Effector memory CD8-positive, alpha-beta T cell (primary cell): ENCODE data around the gene OCEL1.

Experiments
- ATAC-seq: fragments of 150-1000 bp; cut with Tn5 transposase; replicated peaks from 2 replicates; pipeline ENCODE4 v1.10.0; 2021; ENCODE audit warnings: mild to moderate bottlenecking, moderate library complexity
- DNase-seq, 3 experiments: peaks; one replicate each; pipeline ENCODE4 v3.0.0; 2021
- H3K27ac Mint-ChIP-seq, 2 donors: one replicate each; pipeline ENCODE4 v1.8.0; 2022; ENCODE audit warnings: mild to moderate bottlenecking in 2 of 2, mixed read lengths in 2 of 2, moderate library complexity in 2 of 2
- H3K27me3 Mint-ChIP-seq, 2 donors: one replicate each; pipeline ENCODE4 v1.8.0; 2022; ENCODE audit warnings: mixed read lengths in 2 of 2
- H3K36me3 Mint-ChIP-seq: one replicate; pipeline ENCODE4 v1.8.0; 2022; ENCODE audit warnings: mild to moderate bottlenecking, moderate library complexity, mixed read lengths; ENCODE audit not compliant: insufficient read depth
- H3K4me1 Mint-ChIP-seq, 2 donors: one replicate each; pipeline ENCODE4 v1.8.0; 2022; ENCODE audit warnings: low read depth in 2 of 2, mixed read lengths in 2 of 2
- H3K4me3 Mint-ChIP-seq, 2 donors: one replicate each; pipeline ENCODE4 v1.8.0; 2022; ENCODE audit warnings: mild to moderate bottlenecking in 2 of 2, mixed read lengths in 2 of 2, moderate library complexity in 2 of 2
- H3K9me3 Mint-ChIP-seq, 2 donors: one replicate each; pipeline ENCODE4 v1.8.0; 2022; ENCODE audit warnings: mixed read lengths in 2 of 2

The OCEL1 gene

DNA sequence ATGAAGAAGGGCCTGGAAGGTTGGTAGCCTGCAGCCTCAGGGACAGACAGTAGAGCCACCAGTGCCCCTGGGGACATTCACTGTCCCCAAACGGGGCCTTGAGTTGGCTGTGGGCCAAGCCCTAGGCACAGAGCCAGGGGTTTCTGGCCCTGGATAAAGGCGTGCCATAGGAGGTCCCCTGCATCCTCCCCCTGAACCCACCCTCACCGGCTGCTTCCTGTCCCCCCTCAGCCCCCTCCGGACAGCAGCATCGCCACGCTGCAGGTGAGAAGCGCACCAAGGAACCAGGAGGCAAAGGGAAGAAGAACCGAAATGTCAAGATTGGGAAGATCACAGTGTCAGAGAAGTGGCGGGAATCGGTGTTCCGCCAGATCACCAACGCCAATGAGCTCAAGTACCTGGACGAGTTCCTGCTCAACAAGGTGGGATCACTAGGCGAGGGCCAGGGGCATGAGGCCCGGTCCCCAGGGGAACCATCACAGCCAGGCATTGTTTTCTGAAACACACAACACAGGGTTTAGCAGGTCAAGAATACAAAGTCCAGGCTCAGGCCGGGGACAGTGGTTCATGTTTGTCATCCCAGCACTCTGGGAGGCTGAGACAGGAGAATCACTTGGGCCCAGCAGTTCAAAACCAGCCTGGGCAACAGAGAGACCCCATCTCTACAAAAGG lies 25.5 kb upstream of the OCEL1 start:
- no peaks in the 10 kb centered on the region for H3K9me3 Mint-ChIP-seq
- no peaks in the 10 kb centered on the region for H3K27me3 Mint-ChIP-seq
- peaks cover 2 to 4% of the 10 kb centered on the region in 2 donors for H3K4me1 Mint-ChIP-seq
- DNase-seq: no peak
- H3K27ac Mint-ChIP-seq: peak overlapping the region in 1 of 2 donors; percentile 68
- no peak for ATAC-seq
- no peak overlapping the region for H3K4me3 Mint-ChIP-seq
- peaks cover 88% of the 10 kb centered on the region for H3K36me3 Mint-ChIP-seq

DNA sequence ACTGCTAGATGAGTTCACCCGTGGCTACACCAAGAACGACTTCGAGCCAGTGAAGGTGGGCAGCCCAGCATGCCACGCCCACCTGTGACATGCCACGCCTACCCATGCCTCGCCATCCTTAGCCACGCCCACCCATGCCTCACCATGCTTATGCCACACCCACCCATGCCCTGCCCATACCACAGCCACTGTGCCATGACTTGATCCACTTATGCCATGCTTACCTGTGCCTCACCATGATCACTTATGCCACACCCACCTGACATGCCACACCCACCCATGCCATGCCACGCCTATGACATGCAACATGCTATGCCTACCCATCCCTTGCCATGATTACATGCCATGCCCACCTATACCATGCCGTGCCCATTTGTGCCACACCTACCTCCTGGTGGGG lies 23.8 kb upstream of the OCEL1 start:
- H3K36me3 Mint-ChIP-seq: peaks cover 92% of the 10 kb centered on the region
- H3K4me1 Mint-ChIP-seq: peaks cover 0 to 2% of the 10 kb centered on the region in 2 donors
- no peaks in the 10 kb centered on the region for H3K9me3 Mint-ChIP-seq
- H3K27me3 Mint-ChIP-seq: no peaks in the 10 kb centered on the region
- H3K4me3 Mint-ChIP-seq: no peak overlapping the region
- ATAC-seq (peak; percentile 28), DNase-seq (no peak)
- H3K27ac Mint-ChIP-seq: no peak overlapping the region

DNA sequence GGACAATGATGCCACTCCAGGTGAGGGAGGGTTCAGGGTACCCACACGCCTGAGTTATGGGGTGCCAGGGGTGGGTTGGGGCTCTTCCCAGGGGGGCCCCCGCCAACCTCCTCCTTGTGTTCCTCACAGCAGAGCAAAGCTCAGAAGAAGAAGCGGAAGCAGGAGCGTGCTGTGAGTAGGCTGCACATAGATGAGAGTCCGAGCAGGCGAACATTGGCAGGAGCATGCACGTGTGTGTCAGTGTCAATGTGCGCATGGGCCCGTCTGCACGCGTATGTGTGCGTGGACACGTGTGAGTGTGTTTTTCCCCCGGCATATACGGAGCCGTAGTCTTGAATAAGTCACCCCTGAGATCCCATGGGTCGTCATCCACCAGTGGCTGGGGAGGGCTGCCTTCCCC lies 23.3 kb upstream of the OCEL1 start:
- Mint-ChIP-seq H3K27me3 (no peaks in the 10 kb centered on the region), H3K4me3 (no peak overlapping the region), H3K36me3 (peaks cover 88% of the 10 kb centered on the region), H3K27ac (no peak overlapping the region), H3K4me1 (peaks cover 0 to 2% of the 10 kb centered on the region in 2 donors), H3K9me3 (no peaks in the 10 kb centered on the region)
- DNase-seq (no peak), ATAC-seq (no peak)

DNA sequence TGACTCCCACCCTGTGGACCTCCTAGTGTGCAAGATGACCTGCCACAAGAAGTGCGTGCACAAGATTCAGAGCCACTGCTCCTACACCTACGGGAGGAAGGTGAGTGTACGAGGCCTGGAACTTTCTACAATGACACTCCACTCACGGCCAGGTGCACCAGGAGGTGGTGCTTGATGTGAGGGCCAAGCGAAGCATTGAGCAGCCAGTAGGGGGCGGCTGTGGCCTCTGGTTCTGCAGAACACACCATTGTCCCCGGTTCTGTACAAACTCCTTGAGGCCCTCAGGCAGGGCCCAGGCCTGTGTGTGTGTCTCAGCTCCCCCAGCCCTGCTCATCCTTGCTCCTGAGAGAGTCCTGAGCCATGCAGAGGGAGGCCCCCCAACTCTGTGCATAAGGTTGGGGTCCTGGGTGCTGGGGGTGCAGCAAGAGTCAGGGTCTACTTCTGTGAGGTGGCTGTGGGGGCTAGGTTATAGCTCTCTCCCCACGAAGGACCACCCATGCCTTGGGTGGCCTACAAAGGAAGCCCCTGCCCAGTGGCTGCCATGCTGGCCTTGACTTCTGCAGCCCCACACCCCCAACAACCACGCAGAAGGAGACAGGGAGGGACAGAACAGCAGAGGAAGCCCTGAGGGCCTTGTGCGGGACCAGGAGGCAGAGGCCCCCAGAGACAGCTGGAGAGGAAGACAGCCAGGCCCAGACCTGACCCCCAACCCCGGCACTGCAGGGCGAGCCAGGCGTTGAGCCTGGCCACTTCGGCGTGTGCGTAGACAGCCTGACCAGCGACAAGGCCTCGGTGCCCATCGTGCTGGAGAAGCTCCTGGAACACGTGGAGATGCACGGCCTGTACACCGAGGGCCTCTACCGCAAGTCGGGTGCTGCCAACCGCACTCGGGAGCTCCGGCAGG lies 20.5 kb upstream of the OCEL1 start:
- Mint-ChIP-seq H3K27ac (no peak overlapping the region), H3K9me3 (no peaks in the 10 kb centered on the region), H3K4me3 (no peak overlapping the region), H3K36me3 (peaks cover 72% of the 10 kb centered on the region), H3K27me3 (no peaks in the 10 kb centered on the region), H3K4me1 (peaks cover 5 to 7% of the 10 kb centered on the region in 2 donors)
- peak; percentile 39 to 46 (median 42) for DNase-seq
- peak; percentile 72 for ATAC-seq

DNA sequence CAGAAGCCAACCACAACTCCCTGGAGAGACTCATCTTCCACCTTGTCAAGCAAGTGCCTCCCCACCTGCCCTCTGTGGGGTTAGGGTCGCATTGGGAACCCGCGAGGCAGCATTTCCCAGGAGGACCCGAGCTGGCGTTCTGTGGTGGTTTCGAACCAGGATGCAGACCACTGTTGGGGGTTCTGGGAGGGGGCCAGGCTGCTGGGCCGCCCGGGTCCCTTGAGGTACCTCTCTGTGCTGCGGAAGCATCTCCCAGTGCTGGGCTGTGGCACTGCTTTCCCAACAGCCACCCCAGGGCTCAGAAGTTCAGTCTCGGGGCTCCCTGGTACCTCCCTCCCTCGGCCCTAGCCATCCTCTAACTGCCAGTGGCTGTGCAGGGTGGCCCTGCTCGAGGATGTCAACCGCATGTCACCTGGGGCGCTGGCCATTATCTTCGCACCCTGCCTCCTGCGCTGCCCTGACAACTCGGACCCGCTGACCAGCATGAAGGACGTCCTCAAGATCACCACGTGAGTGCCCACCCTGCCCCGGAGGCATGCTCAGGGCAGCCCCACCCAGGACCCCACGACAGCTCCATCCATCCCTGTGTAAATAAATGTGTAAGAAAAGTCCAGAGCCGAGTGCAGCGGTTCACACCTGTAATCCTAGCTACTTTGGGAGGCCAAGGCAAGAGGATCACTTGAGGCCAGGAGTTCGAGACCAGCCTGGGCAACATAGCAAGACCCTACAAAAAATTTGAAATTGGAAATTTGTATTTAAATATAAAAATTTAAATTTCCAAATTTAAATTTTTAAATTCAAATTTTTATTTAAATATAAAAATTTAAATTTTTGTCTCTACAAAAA lies 19.1 kb upstream of the OCEL1 start:
- no peaks in the 10 kb centered on the region for H3K27me3 Mint-ChIP-seq
- DNase-seq: no peak
- H3K36me3 Mint-ChIP-seq: peaks cover 69% of the 10 kb centered on the region
- ATAC-seq: no peak
- peaks cover 5 to 6% of the 10 kb centered on the region in 2 donors for H3K4me1 Mint-ChIP-seq
- H3K27ac Mint-ChIP-seq: peak overlapping the region in 1 of 2 donors; percentile 30
- no peak overlapping the region for H3K4me3 Mint-ChIP-seq
- no peaks in the 10 kb centered on the region for H3K9me3 Mint-ChIP-seq

DNA sequence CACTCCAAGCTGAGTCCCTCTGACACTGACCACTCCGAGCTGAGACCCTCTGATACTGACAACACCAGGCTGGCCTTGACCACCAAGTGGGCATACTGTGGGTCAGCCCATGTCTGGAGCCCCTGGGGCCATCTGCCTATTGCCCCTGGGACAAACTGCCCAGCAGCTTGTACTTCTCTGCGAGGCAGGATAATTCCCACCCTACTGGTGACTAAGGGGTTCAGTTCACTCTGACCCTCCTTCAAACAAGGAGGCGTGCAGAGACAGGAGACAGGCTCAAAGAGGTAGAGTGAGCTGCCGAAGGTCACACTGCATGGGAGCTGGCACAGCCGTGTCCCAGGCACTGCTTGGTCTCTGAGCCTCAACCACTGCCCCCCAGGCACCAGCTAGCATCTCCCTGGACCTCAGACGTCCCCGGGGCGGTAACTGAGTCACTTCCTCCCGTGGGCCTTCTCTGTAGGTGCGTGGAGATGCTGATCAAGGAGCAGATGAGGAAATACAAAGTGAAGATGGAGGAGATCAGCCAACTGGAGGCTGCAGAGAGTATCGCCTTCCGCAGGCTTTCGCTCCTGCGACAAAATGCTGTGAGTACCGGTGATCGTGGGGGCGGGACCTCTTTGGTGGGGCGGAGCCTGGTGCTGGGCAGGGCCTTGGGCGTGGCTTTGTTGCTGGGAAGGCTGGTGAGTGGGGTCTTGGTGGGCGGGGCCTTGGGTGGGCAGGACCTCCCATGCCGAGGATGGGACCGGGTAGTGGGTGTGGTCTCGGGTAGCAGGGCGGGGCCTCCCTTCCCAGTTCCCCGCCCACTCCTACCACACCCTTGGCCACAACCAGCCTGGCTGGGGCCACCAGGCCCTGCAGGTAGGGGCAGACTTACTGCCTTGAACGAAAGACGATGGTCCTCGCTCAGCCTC lies 16.6 kb upstream of the OCEL1 start:
- H3K4me3 Mint-ChIP-seq: no peak overlapping the region
- peak overlapping the region; percentile 64 to 69 for H3K27ac Mint-ChIP-seq
- DNase-seq: no peak
- H3K27me3 Mint-ChIP-seq: no peaks in the 10 kb centered on the region
- ATAC-seq: peak; percentile 18
- H3K36me3 Mint-ChIP-seq: peaks cover 58% of the 10 kb centered on the region
- no peaks in the 10 kb centered on the region for H3K9me3 Mint-ChIP-seq
- peaks cover 5 to 6% of the 10 kb centered on the region in 2 donors for H3K4me1 Mint-ChIP-seq

DNA sequence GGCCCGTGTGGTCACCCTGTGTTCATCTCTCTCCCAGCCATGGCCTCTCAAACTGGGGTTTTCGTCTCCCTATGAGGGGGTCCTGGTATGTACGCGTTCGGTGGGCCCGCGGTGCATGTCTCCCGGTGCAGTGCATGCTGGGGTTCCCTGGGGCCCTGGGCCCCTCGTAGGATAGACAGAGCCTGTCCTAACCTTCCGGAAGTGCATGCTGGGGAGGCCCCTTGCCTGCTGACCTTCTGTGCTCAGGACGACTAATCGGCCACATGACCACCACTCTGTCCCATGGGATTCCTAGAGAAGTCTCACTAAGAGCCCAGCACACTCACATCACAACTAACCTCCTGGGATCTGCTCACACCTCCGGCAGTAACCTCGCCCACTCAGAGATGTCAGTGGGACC lies 15.7 kb upstream of the OCEL1 start:
- ATAC-seq: no peak
- H3K4me1 Mint-ChIP-seq: peaks cover 9 to 12% of the 10 kb centered on the region in 2 donors
- no peak for DNase-seq
- H3K9me3 Mint-ChIP-seq: no peaks in the 10 kb centered on the region
- no peak overlapping the region for H3K4me3 Mint-ChIP-seq
- no peaks in the 10 kb centered on the region for H3K27me3 Mint-ChIP-seq
- peak overlapping the region in 1 of 2 donors; percentile 41 for H3K27ac Mint-ChIP-seq
- peaks cover 55% of the 10 kb centered on the region for H3K36me3 Mint-ChIP-seq

DNA sequence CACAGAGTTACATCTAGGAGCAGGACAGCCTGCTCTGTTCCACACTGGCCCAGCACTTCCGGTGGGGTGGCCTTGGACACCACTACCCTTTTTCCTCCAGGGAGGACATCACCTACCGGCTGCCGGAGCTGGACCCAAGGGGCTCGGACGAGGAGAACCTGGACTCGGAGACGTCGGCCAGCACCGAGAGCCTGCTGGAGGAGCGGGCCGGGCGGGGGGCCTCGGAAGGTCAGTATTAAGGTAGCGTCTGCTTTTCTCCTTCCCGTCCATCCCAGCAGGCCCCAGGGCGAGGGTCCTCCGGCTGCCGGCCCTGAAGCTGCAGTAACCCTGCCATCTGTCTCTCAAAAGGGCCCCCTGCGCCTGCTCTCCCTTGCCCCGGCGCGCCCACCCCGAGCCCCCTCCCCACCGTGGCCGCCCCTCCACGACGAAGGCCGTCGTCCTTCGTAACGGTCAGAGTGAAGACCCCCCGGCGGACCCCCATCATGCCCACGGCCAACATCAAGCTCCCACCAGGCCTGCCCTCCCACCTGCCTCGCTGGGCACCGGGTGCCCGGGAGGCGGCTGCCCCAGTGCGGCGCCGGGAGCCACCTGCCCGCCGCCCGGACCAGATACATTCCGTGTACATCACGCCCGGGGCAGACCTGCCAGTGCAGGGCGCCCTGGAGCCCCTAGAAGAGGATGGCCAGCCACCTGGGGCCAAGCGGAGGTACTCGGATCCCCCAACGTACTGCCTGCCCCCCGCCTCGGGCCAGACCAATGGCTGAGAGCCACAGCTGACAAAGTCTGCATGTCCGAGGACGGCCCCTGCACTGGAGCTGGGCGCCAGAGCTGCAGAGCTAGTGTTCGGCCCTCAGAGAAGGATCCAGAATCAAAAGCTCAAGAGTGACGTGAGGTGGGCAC lies 14.2 kb upstream of the OCEL1 start:
- Mint-ChIP-seq H3K4me3 (no peak overlapping the region), H3K27me3 (no peaks in the 10 kb centered on the region)

DNA sequence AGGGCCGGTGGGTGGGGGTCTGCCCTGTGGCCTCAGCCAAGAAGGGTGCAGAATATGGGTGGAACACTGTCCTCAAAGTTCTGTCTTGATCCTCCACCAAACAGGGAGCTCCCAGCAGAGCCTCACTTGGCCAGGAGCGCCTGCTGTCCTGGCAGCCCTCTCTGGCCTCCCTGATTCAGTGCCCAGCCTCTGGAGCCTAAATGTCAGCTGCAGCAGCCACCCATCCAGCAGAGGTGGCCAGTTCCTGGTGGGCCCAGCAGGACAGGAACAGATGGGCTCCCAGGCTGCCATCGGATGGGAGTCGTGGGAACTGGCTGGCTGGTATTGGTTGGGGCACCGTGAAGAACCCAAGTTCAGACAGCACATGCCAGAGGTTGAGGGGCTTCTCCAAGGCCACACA lies 12.7 kb upstream of the OCEL1 start:
- Mint-ChIP-seq H3K36me3 (peaks cover 65% of the 10 kb centered on the region), H3K4me1 (peaks cover 9 to 17% of the 10 kb centered on the region in 2 donors), H3K9me3 (no peaks in the 10 kb centered on the region), H3K4me3 (no peak overlapping the region), H3K27ac (no peak overlapping the region), H3K27me3 (no peaks in the 10 kb centered on the region)
- DNase-seq (no peak), ATAC-seq (no peak)

More for the DNA sequence above, 14.2 kb upstream of the OCEL1 start:
- peaks cover 9 to 16% of the 10 kb centered on the region in 2 donors for H3K4me1 Mint-ChIP-seq
- no peak for ATAC-seq
- H3K27ac Mint-ChIP-seq: no peak overlapping the region
- DNase-seq: no peak
- H3K9me3 Mint-ChIP-seq: no peaks in the 10 kb centered on the region
- H3K36me3 Mint-ChIP-seq: peaks cover 55% of the 10 kb centered on the region

DNA sequence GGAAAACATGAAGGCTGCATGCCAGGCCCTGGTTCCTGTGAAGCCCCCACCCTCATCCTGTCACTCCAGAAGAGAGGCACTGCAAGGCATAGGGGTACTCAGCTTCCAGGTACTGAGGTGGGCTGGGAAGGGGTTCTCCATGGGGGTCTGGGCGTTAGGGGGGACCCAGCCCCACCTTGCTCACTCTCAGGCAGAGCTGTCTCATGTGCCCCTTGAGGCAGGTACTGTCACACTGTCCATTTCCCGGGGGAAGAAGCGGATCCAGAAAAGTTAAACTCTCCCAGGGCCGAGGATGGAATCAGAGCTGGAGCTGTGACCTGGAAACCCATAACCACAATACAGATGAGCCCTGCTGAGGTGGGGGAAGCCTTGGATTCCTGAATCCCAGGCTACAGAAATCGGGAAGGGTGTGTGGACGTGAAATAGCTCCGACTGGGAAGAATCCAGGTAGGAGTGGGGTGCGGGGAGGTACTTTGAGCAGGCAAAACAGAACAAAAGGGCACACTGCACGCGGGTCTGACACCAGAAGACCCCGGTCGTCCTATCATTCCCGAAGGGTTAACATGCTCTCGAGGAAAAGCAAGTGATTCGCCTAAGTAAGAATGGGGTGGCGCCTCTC lies 11.4 kb upstream of the OCEL1 start:
- no peak for ATAC-seq
- Mint-ChIP-seq H3K27ac (peak overlapping the region; percentile 94 to 95), H3K27me3 (no peaks in the 10 kb centered on the region), H3K36me3 (peaks cover 58% of the 10 kb centered on the region), H3K9me3 (no peaks in the 10 kb centered on the region), H3K4me1 (peaks cover 4 to 12% of the 10 kb centered on the region in 2 donors), H3K4me3 (peak overlapping the region; percentile 86 to 87)
- DNase-seq: no peak

DNA sequence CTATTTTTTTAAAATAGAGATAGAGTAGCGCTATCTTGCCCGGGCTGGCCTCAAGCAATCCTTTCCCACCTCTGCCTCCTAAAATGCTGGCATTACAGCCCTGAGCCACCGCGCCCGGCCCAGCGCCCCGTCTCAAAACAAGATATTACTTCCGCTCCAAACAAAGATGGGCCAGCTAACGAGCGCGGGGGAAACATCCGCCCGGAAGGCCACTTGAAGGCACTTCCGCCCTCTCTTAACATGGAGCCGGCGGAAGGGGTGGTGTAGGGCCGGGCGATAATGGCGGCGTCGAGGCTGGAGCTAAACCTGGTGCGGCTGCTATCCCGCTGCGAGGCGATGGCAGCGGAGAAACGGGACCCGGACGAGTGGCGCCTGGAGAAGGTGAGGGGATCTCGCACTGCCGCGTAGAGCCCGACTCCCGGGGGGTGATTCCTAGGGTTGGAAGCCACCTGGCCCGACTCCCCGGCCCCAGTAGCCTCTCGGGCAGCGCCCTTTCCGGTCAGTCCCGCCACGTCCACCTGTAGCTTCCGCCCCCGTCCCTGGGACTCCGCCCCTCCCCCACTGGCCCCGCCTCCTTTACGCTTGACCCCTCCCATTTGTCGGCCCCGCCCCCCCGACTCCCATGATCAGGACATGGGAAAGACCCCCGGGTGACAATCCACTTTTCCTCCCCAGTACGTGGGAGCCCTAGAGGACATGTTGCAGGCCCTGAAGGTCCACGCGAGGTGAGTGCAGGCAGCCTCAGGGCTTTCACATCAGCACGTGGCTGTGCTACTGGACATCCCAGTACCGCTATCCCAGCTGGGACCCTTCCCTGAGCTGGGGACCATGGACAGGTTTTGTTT lies 10.7 kb upstream of the OCEL1 start, which contains the start of gene USE1:
USE1 (plus strand) TSS at position 231 of the 845 bp plus-strand sequence; CDS start at position 280, 49 bp downstream.
- H3K27me3 Mint-ChIP-seq: no peaks in the 10 kb centered on the region
- ATAC-seq: peak; percentile 99
- H3K27ac Mint-ChIP-seq: peak within 1 kb of the TSS; percentile 94 to 95
- H3K4me3 Mint-ChIP-seq: peak within 1 kb of the TSS; percentile 86 to 87
- H3K9me3 Mint-ChIP-seq: no peaks in the 10 kb centered on the region
- peak; percentile 82 to 83 (median 82) for DNase-seq
- H3K36me3 Mint-ChIP-seq: peaks cover 56% of the 10 kb centered on the region
- peaks cover 4 to 12% of the 10 kb centered on the region in 2 donors for H3K4me1 Mint-ChIP-seq
